Effector memory CD4-positive, alpha-beta T cell (primary cell): ENCODE results near the gene GRPEL1.

Experiments used
- DNase-seq, 3 donors: peaks; one replicate each; pipeline ENCODE4 v3.0.0-alpha.2; 2020
- H3K27ac ChIP-seq: 2 replicates; pipeline ENCODE4 v1.7.0; 2013; ENCODE audit warnings: mild to moderate bottlenecking, low read length, moderate library complexity; ENCODE audit not compliant: insufficient read depth, poor library complexity, severe bottlenecking
- H3K27me3 ChIP-seq: replicated peaks from 2 replicates; pipeline ENCODE4 v1.7.0; 2013; ENCODE audit warnings: mild to moderate bottlenecking, low read length; ENCODE audit not compliant: insufficient read depth, control insufficient read depth, poor library complexity, severe bottlenecking
- H3K36me3 ChIP-seq: 2 replicates; pipeline ENCODE4 v1.7.0; 2013; ENCODE audit warnings: mild to moderate bottlenecking, low read length, moderate library complexity; ENCODE audit not compliant: control insufficient read depth, insufficient read depth
- H3K4me1 ChIP-seq: 2 replicates; pipeline ENCODE4 v1.7.0; 2013; ENCODE audit warnings: low read length, mild to moderate bottlenecking; ENCODE audit not compliant: control insufficient read depth, insufficient read depth, poor library complexity, severe bottlenecking
- H3K4me3 ChIP-seq: 2 replicates; pipeline ENCODE4 v1.7.0; 2013; ENCODE audit warnings: low read length, low read depth, mild to moderate bottlenecking; ENCODE audit not compliant: insufficient read depth, poor library complexity, severe bottlenecking
- H3K9me3 ChIP-seq: 2 replicates; pipeline ENCODE4 v1.7.0; 2013; ENCODE audit warnings: mild to moderate bottlenecking, low read length, moderate library complexity; ENCODE audit not compliant: control insufficient read depth

Gene GRPEL1

DNA sequence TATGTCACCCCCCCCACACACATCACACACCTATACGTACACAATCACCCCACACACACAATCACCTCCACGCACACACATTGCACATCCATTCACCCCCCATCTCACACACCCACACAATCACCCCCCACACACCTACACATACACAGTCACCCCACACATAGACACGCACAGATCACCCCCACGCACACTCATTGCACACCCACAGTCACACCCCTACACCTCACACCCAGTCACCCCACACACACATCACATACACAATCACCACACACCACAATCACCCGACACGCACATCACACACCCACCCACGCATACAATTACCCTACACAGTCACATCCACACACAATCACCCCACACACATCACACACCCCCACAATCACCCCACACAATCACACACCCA lies 40.6 kb downstream of the GRPEL1 start:
- no peaks in the 10 kb centered on the region for H3K9me3 ChIP-seq
- no peak overlapping the region for H3K4me3 ChIP-seq
- no peaks in the 10 kb centered on the region for H3K4me1 ChIP-seq
- no peaks in the 10 kb centered on the region for H3K27me3 ChIP-seq
- no peak for DNase-seq
- H3K36me3 ChIP-seq, result peaks cover 67% of the 10 kb centered on the region
- no peak overlapping the region for H3K27ac ChIP-seq

DNA sequence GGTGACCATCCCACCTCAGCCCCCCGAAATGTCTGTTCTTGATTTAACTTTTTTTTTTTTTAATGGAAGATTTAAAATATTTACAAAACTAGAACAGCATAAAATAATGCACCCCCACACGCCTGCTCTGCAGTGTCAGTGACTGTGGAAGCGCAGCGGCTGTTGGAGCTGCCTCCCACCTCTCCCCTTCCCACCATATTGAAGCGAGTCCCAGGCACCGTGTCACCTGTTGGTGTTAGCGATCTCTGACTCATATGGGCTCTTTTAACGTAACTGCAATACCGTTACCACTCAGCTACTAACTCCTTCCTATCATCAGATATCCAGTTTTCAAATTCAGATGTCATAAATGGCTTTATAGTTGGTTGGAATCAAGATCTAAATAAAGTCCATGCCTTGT lies 41.8 kb downstream of the GRPEL1 start:
- Histone ChIP-seq H3K27me3 (no peaks in the 10 kb centered on the region), H3K27ac (no peak overlapping the region), H3K36me3 (peaks cover 65% of the 10 kb centered on the region), H3K4me3 (no peak overlapping the region), H3K4me1 (no peaks in the 10 kb centered on the region), H3K9me3 (no peaks in the 10 kb centered on the region)
- DNase-seq, result no peak

DNA sequence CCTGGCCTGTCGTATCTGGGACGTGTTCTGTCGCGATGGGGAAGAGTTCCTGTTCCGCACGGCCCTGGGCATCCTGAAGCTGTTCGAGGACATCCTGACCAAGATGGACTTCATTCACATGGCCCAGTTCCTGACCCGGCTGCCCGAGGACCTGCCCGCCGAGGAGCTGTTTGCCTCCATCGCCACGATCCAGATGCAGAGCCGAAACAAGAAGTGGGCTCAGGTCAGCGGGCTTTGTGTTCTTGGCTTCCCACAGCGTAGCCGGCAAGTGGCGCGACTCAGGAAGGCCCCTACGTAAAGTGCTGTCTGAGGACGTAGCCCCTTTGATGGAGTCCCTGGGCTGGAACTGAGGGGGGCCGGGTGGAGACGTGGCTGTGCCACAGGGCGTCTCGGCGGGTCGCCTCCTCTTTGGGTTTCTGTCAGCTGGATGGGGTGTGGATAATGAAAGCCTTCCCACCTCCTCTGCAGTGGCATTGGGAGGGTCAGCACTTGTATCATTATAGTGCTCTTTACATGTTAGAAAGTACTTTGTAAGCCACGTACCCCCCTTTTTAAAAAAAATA lies 42.7 kb downstream of the GRPEL1 start:
- H3K27ac ChIP-seq, result no peak overlapping the region
- H3K27me3 ChIP-seq, result no peaks in the 10 kb centered on the region
- no peaks in the 10 kb centered on the region for H3K9me3 ChIP-seq
- DNase-seq, result no peak
- peaks cover 62% of the 10 kb centered on the region for H3K36me3 ChIP-seq
- H3K4me1 ChIP-seq, result no peaks in the 10 kb centered on the region
- H3K4me3 ChIP-seq, result no peak overlapping the region

DNA sequence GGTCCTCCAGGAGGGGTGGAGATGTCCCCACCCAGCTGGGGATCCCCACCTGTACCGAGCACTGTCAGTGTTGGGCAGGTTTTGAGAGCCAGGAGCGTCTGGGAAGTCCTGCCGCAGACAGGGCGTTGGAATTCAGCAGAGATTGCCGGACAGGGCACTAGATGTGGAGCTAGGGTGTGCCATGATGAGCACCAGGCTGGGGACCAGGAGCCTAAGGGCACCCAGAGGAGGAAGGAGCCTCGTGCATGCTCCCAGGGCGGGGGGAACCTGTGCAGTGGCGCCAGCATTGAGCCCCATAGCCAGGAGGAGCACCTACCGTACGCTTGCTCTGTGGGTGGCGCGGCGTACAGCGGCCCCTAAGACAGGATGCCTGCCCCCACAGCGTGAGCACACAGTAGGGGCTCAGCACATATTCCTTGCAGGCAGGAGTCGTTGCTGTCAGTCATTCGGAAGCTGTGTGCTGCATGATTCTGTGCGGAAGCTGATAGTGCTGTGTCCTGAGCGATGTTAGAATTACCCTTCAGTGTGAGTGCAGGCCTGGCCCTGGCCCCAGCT lies 43.5 kb downstream of the GRPEL1 start:
- Histone ChIP-seq H3K27me3 (no peaks in the 10 kb centered on the region), H3K4me1 (no peaks in the 10 kb centered on the region), H3K36me3 (peaks cover 59% of the 10 kb centered on the region), H3K27ac (no peak overlapping the region), H3K4me3 (no peak overlapping the region), H3K9me3 (no peaks in the 10 kb centered on the region)
- DNase-seq, result no peak

DNA sequence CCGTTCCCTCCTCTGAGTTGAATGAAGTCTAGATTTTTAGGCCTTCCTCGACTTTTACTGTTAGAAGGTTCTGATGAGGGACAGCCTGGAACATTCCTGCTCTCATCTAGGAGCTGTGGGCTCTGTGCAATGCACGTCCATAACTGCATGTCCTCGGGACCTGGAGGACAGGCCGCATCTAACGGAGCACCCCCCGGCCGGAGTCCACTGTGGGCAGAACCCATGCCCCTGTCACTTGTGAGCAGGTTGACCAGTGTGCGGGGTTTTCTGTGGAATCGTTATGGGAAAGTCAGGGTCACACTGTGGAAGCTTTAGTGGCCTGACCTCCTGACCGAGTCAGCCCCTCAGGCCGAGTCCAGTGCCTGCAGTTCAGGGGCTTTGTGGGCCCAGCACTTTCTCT lies 44.0 kb downstream of the GRPEL1 start:
- Histone ChIP-seq H3K27me3 (no peaks in the 10 kb centered on the region), H3K9me3 (no peaks in the 10 kb centered on the region), H3K4me3 (no peak overlapping the region), H3K36me3 (peaks cover 62% of the 10 kb centered on the region), H3K27ac (no peak overlapping the region), H3K4me1 (no peaks in the 10 kb centered on the region)
- DNase-seq, result no peak

DNA sequence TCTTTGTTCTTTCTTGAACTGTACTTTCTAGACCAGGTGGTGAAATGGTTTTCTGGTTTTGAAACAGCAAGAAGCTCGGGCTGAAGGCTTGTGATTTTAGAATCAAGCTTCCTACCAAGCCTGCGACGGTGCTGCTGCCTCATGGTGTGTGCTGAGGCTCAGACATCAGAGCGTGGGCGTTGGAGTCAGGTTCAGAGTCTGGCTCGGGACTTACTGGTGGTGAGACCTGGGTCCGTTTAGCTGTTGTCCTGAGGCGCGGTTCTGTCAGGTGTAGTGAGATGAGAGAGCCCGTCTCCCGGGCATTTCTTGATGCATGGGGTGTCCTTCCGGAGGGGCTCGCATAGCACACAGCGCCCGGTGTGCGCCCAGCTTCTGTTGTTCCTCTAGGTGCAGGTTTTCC lies 44.4 kb downstream of the GRPEL1 start:
- Histone ChIP-seq H3K27me3 (no peaks in the 10 kb centered on the region), H3K27ac (no peak overlapping the region), H3K36me3 (peaks cover 63% of the 10 kb centered on the region), H3K9me3 (no peaks in the 10 kb centered on the region), H3K4me3 (no peak overlapping the region), H3K4me1 (no peaks in the 10 kb centered on the region)
- DNase-seq, result no peak

GRCh38 chr4:7021930-7022664 lies 45.8 kb downstream of the GRPEL1 start:
- no peak for DNase-seq
- Histone ChIP-seq H3K4me1 (no peaks in the 10 kb centered on the region), H3K27ac (no peak overlapping the region), H3K9me3 (no peaks in the 10 kb centered on the region), H3K4me3 (no peak overlapping the region), H3K36me3 (peaks cover 70% of the 10 kb centered on the region), H3K27me3 (no peaks in the 10 kb centered on the region)

DNA sequence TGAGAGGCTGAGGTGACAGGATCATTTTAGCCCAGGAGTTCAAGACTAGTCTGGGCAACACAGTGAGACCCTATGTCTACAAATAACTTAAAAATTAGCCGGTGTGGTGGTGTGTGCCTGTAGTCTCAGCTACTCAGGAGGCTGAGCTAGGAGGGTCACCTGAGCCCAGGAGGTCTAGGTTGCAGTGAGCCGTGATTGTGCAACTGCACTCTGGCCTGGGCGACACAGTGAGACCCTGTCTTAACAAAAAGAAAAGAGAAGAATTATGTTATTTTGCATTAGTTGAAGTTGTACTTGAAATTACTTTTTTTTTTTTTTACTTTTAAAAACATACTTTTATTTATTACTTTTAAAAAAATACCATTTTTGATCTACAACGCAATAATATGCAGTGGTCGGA lies 46.5 kb downstream of the GRPEL1 start:
- H3K4me3 ChIP-seq, result no peak overlapping the region
- no peaks in the 10 kb centered on the region for H3K27me3 ChIP-seq
- H3K4me1 ChIP-seq, result no peaks in the 10 kb centered on the region
- peaks cover 69% of the 10 kb centered on the region for H3K36me3 ChIP-seq
- no peak for DNase-seq
- H3K27ac ChIP-seq, result no peak overlapping the region
- H3K9me3 ChIP-seq, result no peaks in the 10 kb centered on the region

- no peaks in the 10 kb centered on the region for H3K4me1 ChIP-seq
- H3K36me3 ChIP-seq, result peaks cover 74% of the 10 kb centered on the region
- no peak overlapping the region for H3K4me3 ChIP-seq
- no peaks in the 10 kb centered on the region for H3K9me3 ChIP-seq
- H3K27me3 ChIP-seq, result no peaks in the 10 kb centered on the region
- no peak for DNase-seq
- H3K27ac ChIP-seq, result no peak overlapping the region
Observed at GRCh38 chr4:7020856-7021255, 47.0 kb downstream of the GRPEL1 start.

- Histone ChIP-seq H3K27me3 (no peaks in the 10 kb centered on the region), H3K27ac (no peak overlapping the region), H3K36me3 (peaks cover 74% of the 10 kb centered on the region), H3K4me1 (no peaks in the 10 kb centered on the region), H3K9me3 (no peaks in the 10 kb centered on the region), H3K4me3 (no peak overlapping the region)
- no peak for DNase-seq
Observed at GRCh38 chr4:7020290-7020689, 47.6 kb downstream of the GRPEL1 start.
